IMR-90 (cell line): ENCODE measurements around the gene RGS9.

Experiments used
- BHLHE40 ChIP-seq: fragments of 150-350 bp; IDR thresholded peaks from 2 replicates; pipeline ENCODE4 v1.6.1; 2016; ENCODE audit warnings: mild to moderate bottlenecking, low read depth, low read length
- CEBPB ChIP-seq: IDR thresholded peaks from 2 replicates; pipeline ENCODE4 v1.6.1; 2012; ENCODE audit warnings: low read depth, low read length, improper control_type of control experiment
- CTCF ChIP-seq: conservative IDR thresholded peaks from 2 replicates; pipeline ENCODE4 v1.5.1; 2012; ENCODE audit warnings: mild to moderate bottlenecking, low read depth, low read length, improper control_type of control experiment
- ELK1 ChIP-seq: fragments of 150-350 bp; IDR thresholded peaks from 2 replicates; pipeline ENCODE4 v1.6.1; 2016; ENCODE audit warnings: low read depth, mild to moderate bottlenecking, low read length, moderate library complexity, borderline replicate concordance
- FOS ChIP-seq: fragments of 150-350 bp; IDR thresholded peaks from 2 replicates; pipeline ENCODE4 v1.6.1; 2016; ENCODE audit warnings: low read depth, low read length
- MAZ ChIP-seq: IDR thresholded peaks from 2 replicates; pipeline ENCODE4 v1.6.1; 2012; ENCODE audit warnings: low read depth, mild to moderate bottlenecking, low read length, improper control_type of control experiment, moderate library complexity, borderline replicate concordance
- MXI1 ChIP-seq: IDR thresholded peaks from 2 replicates; pipeline ENCODE4 v1.6.1; 2012; ENCODE audit warnings: low read depth, mild to moderate bottlenecking, low read length, moderate library complexity, borderline replicate concordance
- POLR2A ChIP-seq: IDR thresholded peaks from 2 replicates; pipeline ENCODE4 v1.6.1; 2012; ENCODE audit warnings: mild to moderate bottlenecking, low read depth, low read length
- RAD21 ChIP-seq: IDR thresholded peaks from 2 replicates; pipeline ENCODE4 v1.6.1; 2012; ENCODE audit warnings: low read length, improper control_type of control experiment
- RFX5 ChIP-seq: IDR thresholded peaks from 2 replicates; pipeline ENCODE4 v1.8.0; 2012; ENCODE audit warnings: low read depth, mild to moderate bottlenecking, low read length, moderate library complexity
- SMC3 ChIP-seq: fragments of 150-350 bp; IDR thresholded peaks from 2 replicates; pipeline ENCODE4 v1.6.1; 2016; ENCODE audit warnings: low read depth, mild to moderate bottlenecking, antibody characterized with exemption, low read length, moderate library complexity
- USF2 ChIP-seq: fragments of 150-350 bp; IDR thresholded peaks from 2 replicates; pipeline ENCODE4 v1.6.1; 2017; ENCODE audit warnings: mild to moderate bottlenecking, antibody characterized with exemption, low read length, low read depth

GRCh38 chr17:65184235-65184959 lies 47.2 kb downstream of the RGS9 start:
- TF ChIP-seq MXI1 (no peak), CTCF (no peak), POLR2A (no peak), SMC3 (no peak), USF2 (no peak), RFX5 (no peak), CEBPB (no peak), ELK1 (no peak), FOS (no peak), RAD21 (no peak), BHLHE40 (no peak), MAZ (no peak)
